SHP77 (cell line): Measurements from ENCODE around the gene CELF2.
A peak's percentile ranks its signal among the peaks of the same experiment; 100 is the strongest.

Source experiments
- DNase-seq, 2 experiments: peaks; one replicate each; lab custom pipeline; 2025; lab: John Stamatoyannopoulos, UW

CELF2 gene

GRCh38 chr10:11249152-11249807 lies 231.6 kb downstream of the CELF2 start:
- DNase-seq, result no peak

- no peak for DNase-seq
Observed at GRCh38 chr10:11249808-11250195, 232.1 kb downstream of the CELF2 start.

- no peak for DNase-seq
Observed at GRCh38 chr10:11250304-11250703, 232.6 kb downstream of the CELF2 start.

- no peak for DNase-seq
Observed at GRCh38 chr10:11252887-11253286, 235.2 kb downstream of the CELF2 start.

- no peak for DNase-seq
Observed at GRCh38 chr10:11253385-11254002, 235.8 kb downstream of the CELF2 start.

GRCh38 chr10:11255156-11255555 lies 237.5 kb downstream of the CELF2 start:
- DNase-seq, result no peak

- DNase-seq, result no peak
Observed at GRCh38 chr10:11255796-11256444, 238.2 kb downstream of the CELF2 start.

- DNase-seq, result no peak
Observed at GRCh38 chr10:11256896-11257295, 239.2 kb downstream of the CELF2 start.

- no peak for DNase-seq
Observed at GRCh38 chr10:11257440-11258090, 239.9 kb downstream of the CELF2 start.

GRCh38 chr10:11260170-11260569 lies 242.5 kb downstream of the CELF2 start:
- no peak for DNase-seq

- DNase-seq, result no peak
Observed at GRCh38 chr10:11261143-11261542, 243.5 kb downstream of the CELF2 start.

- DNase-seq, result no peak
Observed at GRCh38 chr10:11261687-11262493, 244.2 kb downstream of the CELF2 start.

- DNase-seq, result no peak
Observed at GRCh38 chr10:11262494-11263345, 245.0 kb downstream of the CELF2 start.

- no peak for DNase-seq
Observed at GRCh38 chr10:11263767-11264166, 246.1 kb downstream of the CELF2 start.

GRCh38 chr10:11264296-11265048 lies 246.8 kb downstream of the CELF2 start:
- DNase-seq, result no peak

- DNase-seq, result no peak
Observed at GRCh38 chr10:11265484-11265883, 247.8 kb downstream of the CELF2 start.

- no peak for DNase-seq
Observed at GRCh38 chr10:11266426-11266825, 248.8 kb downstream of the CELF2 start.

GRCh38 chr10:11270135-11270857 lies 252.6 kb downstream of the CELF2 start:
- peak; percentile 31 to 49 for DNase-seq

- no peak for DNase-seq
Observed at GRCh38 chr10:11270858-11271179, 253.1 kb downstream of the CELF2 start.

- no peak for DNase-seq
Observed at GRCh38 chr10:11272915-11273389, 255.3 kb downstream of the CELF2 start.
